HG03521 (cell line): ENCODE results near the gene GALNT11.

ENCODE experiments used
- ATAC-seq: cut with Tn5 transposase; IDR thresholded peaks from one replicate; pipeline ENCODE4 v1.9.1; 2021; ENCODE audit warnings: mild to moderate bottlenecking, moderate library complexity; ENCODE audit not compliant: unreplicated experiment

GALNT11 gene

GRCh38 chr7:152115021-152115718, 89.7 kb downstream of the GALNT11 start:
- ATAC-seq: no peak

DNA sequence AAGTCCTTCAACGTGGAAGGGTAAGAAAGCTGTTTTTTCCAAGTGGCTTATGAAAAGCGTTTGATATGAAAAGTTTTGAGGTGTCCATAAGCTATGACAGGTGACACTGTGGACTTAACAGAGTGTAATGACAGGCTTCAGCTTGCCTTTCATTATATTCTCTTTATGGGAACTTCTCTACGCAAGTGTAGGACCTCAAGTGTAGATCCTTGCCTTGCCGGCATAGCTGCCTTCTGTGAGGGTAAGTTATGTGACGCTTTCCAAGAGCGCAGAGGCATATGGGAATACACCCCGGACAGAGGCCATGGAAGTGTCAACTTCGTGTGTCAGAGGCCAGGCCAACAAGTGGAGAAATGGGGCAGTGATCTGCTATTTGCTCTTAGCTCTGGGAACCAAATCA, 91.9 kb downstream of the GALNT11 start:
- ATAC-seq: no peak

DNA sequence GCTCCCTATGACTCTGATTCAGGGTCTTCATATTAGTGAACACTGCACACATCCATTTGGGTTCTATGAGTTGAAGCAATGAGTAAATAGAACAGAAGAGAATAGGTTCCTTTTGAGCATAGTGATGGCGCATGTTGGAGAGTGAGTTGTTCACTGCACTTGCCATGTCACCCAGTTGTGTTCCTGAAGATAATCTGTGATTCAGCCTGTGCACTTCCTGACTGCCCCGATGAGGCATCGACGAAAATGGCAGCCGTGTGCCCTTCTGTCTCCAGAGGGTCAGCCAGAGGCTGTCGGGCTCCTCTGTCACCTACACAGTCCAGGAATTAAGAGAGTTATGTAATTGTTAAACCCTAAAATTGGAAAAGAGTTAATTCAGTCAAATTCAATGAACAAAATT, 94.7 kb downstream of the GALNT11 start:
- ATAC-seq: no peak

GRCh38 chr7:152120776-152121175, 95.3 kb downstream of the GALNT11 start:
- no peak for ATAC-seq

- ATAC-seq: no peak
These were observed 96.0 kb downstream of the GALNT11 start for GRCh38 chr7:152121432-152121831.

- no peak for ATAC-seq
These were observed 97.1 kb downstream of the GALNT11 start for GRCh38 chr7:152122540-152122939.

- no peak for ATAC-seq
These were observed 101.3 kb downstream of the GALNT11 start for GRCh38 chr7:152126741-152127140.

GRCh38 chr7:152127229-152127628, 101.8 kb downstream of the GALNT11 start:
- ATAC-seq: no peak

GRCh38 chr7:152128252-152128651, 102.8 kb downstream of the GALNT11 start:
- ATAC-seq: no peak

- no peak for ATAC-seq
These were observed 103.4 kb downstream of the GALNT11 start for GRCh38 chr7:152128741-152129461.

GRCh38 chr7:152129682-152130081, 104.2 kb downstream of the GALNT11 start:
- ATAC-seq: no peak

DNA sequence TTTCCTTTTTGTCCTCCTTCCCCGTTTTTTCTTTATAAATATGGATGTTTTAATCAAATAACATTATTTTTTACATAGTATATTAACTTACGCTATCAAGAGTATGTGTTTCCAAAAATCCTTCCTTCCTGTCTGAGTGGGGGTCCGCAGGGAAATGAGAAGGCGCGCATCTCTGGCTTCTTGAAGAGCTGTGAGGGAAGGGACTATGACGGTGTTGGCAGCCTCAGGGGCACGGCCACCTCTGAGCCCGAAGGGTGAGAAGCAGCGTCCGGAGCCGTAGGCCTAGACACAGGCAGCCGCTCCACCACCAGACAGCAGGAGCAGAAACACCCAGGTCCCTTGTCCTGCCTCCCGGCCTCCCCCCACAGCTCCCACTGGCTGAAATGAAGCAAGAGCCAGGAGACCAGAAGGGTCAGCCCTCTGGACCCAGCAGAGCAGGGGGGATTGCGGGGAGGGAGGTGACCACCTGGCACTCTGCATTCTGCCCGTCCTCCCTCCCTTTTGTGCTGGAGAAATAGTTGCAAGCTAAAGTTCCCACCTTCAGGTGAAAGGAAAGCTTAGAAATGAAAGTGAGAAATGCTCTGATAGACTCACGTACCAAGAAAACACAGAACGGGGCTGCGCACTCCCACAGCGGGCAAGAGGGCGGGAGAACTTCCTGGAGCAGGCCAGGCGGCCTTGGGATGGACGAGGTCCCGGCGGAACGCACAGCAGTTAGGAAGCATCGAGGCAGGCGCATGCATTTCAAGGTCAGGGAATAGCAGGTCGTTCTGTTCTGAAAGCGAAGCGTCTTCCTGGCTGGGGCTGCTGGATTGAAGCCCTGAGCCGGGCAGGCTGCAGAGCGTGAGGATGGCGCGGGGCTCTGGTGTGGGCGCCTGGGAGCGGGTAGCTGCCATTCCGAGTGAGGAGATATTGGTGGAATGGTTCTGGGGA, 105.5 kb downstream of the GALNT11 start:
- ATAC-seq: no peak

- ATAC-seq: no peak
These were observed 106.6 kb downstream of the GALNT11 start for GRCh38 chr7:152131981-152132494.

DNA sequence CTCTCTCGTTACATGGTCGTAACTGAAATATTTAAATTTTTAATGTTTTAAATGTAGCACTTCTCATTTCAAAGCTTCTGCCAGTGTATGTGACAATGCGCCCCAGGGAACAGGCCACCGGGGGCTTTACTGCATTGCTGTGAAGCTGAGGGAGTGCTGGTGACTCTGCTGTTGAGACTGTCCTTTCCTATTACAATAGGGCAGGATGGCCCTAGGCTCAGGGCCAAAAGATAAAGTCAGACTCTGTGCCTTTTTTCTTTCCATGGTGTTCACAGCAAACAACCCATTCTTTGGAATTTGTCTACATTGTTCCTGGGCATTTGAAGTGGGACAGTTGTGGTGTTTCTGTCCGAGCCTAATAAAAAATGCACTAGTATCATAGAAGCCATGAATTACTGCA, 107.3 kb downstream of the GALNT11 start:
- no peak for ATAC-seq

DNA sequence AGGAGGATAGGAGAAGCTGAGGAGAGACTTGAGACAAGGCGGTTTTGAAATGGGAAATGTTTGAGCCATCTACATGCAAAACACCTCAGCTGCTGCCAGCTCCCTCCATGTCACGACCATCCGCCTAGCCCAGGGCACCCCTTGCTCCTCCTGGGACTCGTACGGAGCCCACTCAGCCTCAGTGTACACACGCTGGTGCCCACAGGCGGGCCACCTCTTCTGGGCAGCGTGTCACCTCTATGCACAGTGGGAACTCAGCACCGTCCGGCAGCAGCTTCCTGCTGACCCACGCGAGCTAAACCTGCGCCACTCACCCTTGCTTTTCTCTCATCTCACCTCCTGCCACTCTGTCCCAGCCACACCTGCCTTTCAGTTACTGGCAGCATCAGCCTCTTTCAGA, 108.3 kb downstream of the GALNT11 start:
- no peak for ATAC-seq

DNA sequence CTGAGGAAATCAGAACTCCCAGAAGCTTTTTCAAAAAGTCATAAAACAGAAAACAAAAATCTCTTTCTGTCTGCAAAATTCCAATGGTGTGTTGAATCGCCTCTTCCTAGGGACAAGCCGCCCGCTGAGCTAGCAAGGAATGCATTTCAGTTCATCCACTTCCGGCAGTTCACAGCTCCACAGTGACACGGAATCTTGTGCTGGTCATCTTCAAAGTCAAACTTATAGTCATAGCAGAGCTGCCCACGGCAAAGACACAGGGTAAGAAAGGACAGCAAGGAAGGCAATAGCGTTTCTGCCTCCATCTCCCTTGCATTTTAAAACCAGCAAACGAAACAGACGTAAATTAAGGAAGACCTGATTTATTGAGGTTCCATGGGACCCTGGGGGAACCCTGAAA, 111.2 kb downstream of the GALNT11 start:
- ATAC-seq: no peak

DNA sequence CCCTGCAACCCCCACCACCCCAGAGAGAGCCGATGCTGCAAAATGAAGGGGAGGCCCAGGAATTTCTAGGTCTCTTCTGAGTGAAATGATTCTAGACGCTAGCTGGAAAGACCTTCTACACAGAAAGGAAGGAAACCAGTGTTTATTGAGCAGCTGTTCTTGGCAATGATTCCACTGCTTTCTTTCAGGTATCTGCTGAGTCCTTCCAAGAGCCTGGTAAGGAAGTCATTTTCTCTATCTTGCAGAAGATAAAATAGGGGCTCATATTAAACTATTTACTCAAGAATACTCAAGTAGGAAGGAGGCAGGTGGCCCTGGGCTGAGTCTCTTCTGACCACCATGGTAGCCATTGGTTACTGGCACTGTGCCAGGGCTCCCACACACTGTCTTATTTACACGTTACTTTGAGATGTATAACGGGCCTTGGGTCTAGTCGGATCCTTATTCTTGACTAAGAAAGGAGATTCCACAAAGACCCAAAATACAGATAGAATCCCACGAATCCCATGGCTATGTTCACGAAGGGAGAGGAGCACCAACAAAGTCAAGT, 112.1 kb downstream of the GALNT11 start:
- ATAC-seq: no peak

GRCh38 chr7:152140067-152140466, 114.6 kb downstream of the GALNT11 start:
- ATAC-seq: no peak

DNA sequence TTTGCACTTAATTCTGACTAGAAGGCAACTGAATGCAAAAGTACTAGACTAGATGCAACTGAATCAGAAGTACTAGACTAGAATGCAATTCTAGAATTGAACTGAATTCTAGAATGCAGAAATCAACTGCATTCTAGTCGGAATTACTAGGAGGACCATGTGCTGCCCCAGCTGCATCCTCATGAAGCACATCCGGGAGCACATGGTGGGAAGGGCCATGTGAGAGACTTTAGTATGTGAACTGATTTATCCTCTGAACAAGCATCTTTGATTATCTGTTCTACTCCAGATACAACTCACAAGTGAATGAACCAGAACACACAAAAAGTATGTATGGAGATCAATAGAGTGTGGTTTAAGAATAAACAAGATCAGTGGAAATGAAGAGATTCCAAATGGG, 115.1 kb downstream of the GALNT11 start:
- ATAC-seq: no peak

GRCh38 chr7:152142976-152143595, 117.6 kb downstream of the GALNT11 start:
- no peak for ATAC-seq
